ENCODE data around the gene TRAPPC4. TPM values are rescaled to one million over a fixed set of nuclear protein-coding genes. Genes with fewer than 3 reads are reported as not detected.

The TRAPPC4 gene
- total and polyA plus RNA-seq, 2 of the 8 experiments (the other 6 are each of a cell fraction or from before 2014, with no cell fraction given): 94.3 to 223 TPM

- TF ChIP-seq CHD1 (IDR thresholded peaks at IDR 0.05; ENCODE audit: low read depth, low read length) (no peak), TAF1 (IDR thresholded peaks at IDR 0.05; ENCODE audit: low read depth, low read length) (peak; percentile 76), KDM4A (IDR thresholded peaks at IDR 0.05; ENCODE audit: low read depth, low read length, severe bottlenecking) (no peak), KDM5A (IDR thresholded peaks at IDR 0.05; ENCODE audit: low read length) (no peak), TCF12 (IDR thresholded peaks at IDR 0.05; ENCODE audit: low read depth, low read length) (0 out of 2 replicates have a peak, but pooled peaks have one; percentile 10), RNF2 (IDR thresholded peaks at IDR 0.05; ENCODE audit: borderline replicate concordance, low read depth, low read length, missing control alignments, poor library complexity, severe bottlenecking) (no peak), RBBP5 (IDR thresholded peaks at IDR 0.05; ENCODE audit: borderline replicate concordance, low read depth, low read length) (no peak), USF2 (IDR thresholded peaks at IDR 0.05; ENCODE audit: low read length) (no peak), SRF (IDR thresholded peaks at IDR 0.05; ENCODE audit: low read depth, low read length) (no peak), POU5F1 (IDR thresholded peaks at IDR 0.05; ENCODE audit: low read depth, low read length) (no peak), SIN3A (conservative IDR thresholded peaks at IDR 0.05 in 1 of 2, IDR thresholded peaks at IDR 0.05 in 1 of 2; ENCODE audit: low read depth in 1 of 2, low read length in 2 of 2) (0 out of 4 replicates have a peak, but pooled peaks have one; percentile 39 to 63), HDAC6 (IDR thresholded peaks at IDR 0.05; ENCODE audit: low read depth, low read length) (no peak), SIX5 (IDR thresholded peaks at IDR 0.05; ENCODE audit: low read depth, low read length) (no peak), TAF7 (optimal IDR thresholded peaks at IDR 0.05; ENCODE audit: borderline replicate concordance, low read depth, low read length) (peak; percentile 49), BACH1 (IDR thresholded peaks at IDR 0.05; ENCODE audit: low read length) (no peak), HDAC2 (IDR thresholded peaks at IDR 0.05; ENCODE audit: borderline replicate concordance in 1 of 2, low read depth in 2 of 2, low read length in 2 of 2) (0 out of 4 replicates have a peak, but pooled peaks of 1 of the 2 experiments have one; percentile 54), SUZ12 (IDR thresholded peaks at IDR 0.05; ENCODE audit: low read length) (no peak), CBX8 (IDR thresholded peaks at IDR 0.05; ENCODE audit: borderline replicate concordance, low read depth, low read length) (no peak), SP1 (IDR thresholded peaks at IDR 0.05; ENCODE audit: low read depth, low read length) (peak; percentile 48; the same call in 1 of the 2 replicates)
Observed at GRCh38 chr11:119057000-119057769, 38.6 kb downstream of the TRAPPC4 start, which contains the start of gene HYOU1 (continued).
